GM12878 (cell line): Measurements from ENCODE around the gene GLT6D1. TPM values are rescaled to one million over a fixed set of nuclear protein-coding genes. Genes with fewer than 3 reads are reported as not detected.

ENCODE experiments used
- ATAC-seq: fragments of 200-7000 bp; cut with Tn5 transposase; 3 replicates; pipeline ENCODE4 v1.9.1; 2020; ENCODE audit warnings: mild to moderate bottlenecking, moderate library complexity
- BruUV-seq: library from RNA; stranded (reverse); fragments of 400-500 nt; replicated peaks from 2 replicates; lab custom pipeline; 2021; lab: Mats Ljungman, UMichigan
- CTCF ChIA-PET: fragments of 300-600 bp; sonication (Branson Sonifier 250); formaldehyde crosslinking; extraction: SDS; loops from one replicate; lab custom pipeline; 2021; ENCODE audit warnings: inconsistent platforms; lab: Yijun Ruan, JAX
- POLR2A ChIA-PET: fragments of 350-600 bp; formaldehyde crosslinking; extraction: SDS; loops from one replicate; lab custom pipeline; 2021; ENCODE audit warnings: inconsistent platforms; lab: Charles Lee
- RAD21 ChIA-PET: fragments of 300-600 bp; sonication (Branson Sonifier 250); formaldehyde crosslinking; loops from one replicate; lab custom pipeline; 2023; ENCODE audit warnings: antibody characterized with exemption; ENCODE audit not compliant: unreplicated experiment; lab: Charles Lee
- SMC1A ChIA-PET: fragments of 300-600 bp; sonication (Branson Sonifier 250); formaldehyde crosslinking; loops from one replicate; lab custom pipeline; 2023; ENCODE audit not compliant: unreplicated experiment, uncharacterized antibody; lab: Charles Lee
- DNase-seq: peaks from one replicate; pipeline ENCODE4 v3.0.0-alpha.2; 2011; ENCODE audit warnings: low read depth, low spot score
- FAIRE-seq: peaks from 3 replicates; lab custom pipeline; 2011; peaks lifted over from hg19 to GRCh38; lab: Jason Lieb, UNC
- H2AFZ ChIP-seq: 2 replicates; pipeline ENCODE4 v1.6.0; 2011; ENCODE audit warnings: low read depth, low read length, control low read depth; ENCODE audit not compliant: control insufficient read depth
- H3K27ac ChIP-seq: 2 replicates; pipeline ENCODE4 v1.5.1; 2011; ENCODE audit warnings: control low read depth; ENCODE audit not compliant: control insufficient read depth, insufficient read depth
- H3K27me3 ChIP-seq, 2 experiments: replicated peaks in 1 of 2; 2 replicates each; pipeline versions ENCODE4 v1.6.0 to v1.6.1; 2011; ENCODE audit warnings: low read length in 1 of 2; ENCODE audit not compliant: control insufficient read depth in 2 of 2, insufficient read depth in 2 of 2
- H3K36me3 ChIP-seq, 2 experiments: 2 replicates each; pipeline ENCODE4 v1.5.1; 2011; ENCODE audit warnings: low read length in 1 of 2; ENCODE audit not compliant: control insufficient read depth in 2 of 2, insufficient read depth in 2 of 2
- H3K4me1 ChIP-seq: 2 replicates; pipeline ENCODE4 v1.6.1; 2011; ENCODE audit warnings: mild to moderate bottlenecking, low read length, moderate library complexity, mixed read lengths; ENCODE audit not compliant: control insufficient read depth, insufficient read depth
- H3K4me2 ChIP-seq: 2 replicates; pipeline ENCODE4 v1.6.0; 2011; ENCODE audit warnings: control low read depth; ENCODE audit not compliant: control insufficient read depth, insufficient read depth
- H3K4me3 ChIP-seq: fragments of 200-600 bp; sonication (generic); 2 replicates; pipeline ENCODE4 v1.5.1; 2016
- H3K79me2 ChIP-seq: 2 replicates; pipeline ENCODE4 v1.6.0; 2011; ENCODE audit warnings: low read length; ENCODE audit not compliant: control insufficient read depth, insufficient read depth
- H3K9ac ChIP-seq: 2 replicates; pipeline ENCODE4 v1.8.0; 2011; ENCODE audit warnings: low read length, control low read depth, mixed read lengths; ENCODE audit not compliant: control insufficient read depth, insufficient read depth
- H3K9me3 ChIP-seq: replicated peaks from 3 replicates; pipeline ENCODE4 v1.5.1; 2011; ENCODE audit warnings: mild to moderate bottlenecking, low read length; ENCODE audit not compliant: control insufficient read depth, insufficient read depth
- H4K20me1 ChIP-seq: 2 replicates; pipeline ENCODE4 v1.6.0; 2011; ENCODE audit not compliant: control insufficient read depth, insufficient read depth
- BCL11A ChIP-seq: IDR thresholded peaks from 2 replicates; pipeline ENCODE4 v1.6.1; 2011; ENCODE audit warnings: low read depth, low read length
- HDGF ChIP-seq: fragments of 450-650 bp; IDR thresholded peaks from 2 replicates; pipeline ENCODE4 v1.6.1; 2016; ENCODE audit warnings: antibody characterized with exemption
- JUNB ChIP-seq: IDR thresholded peaks from 2 replicates; pipeline ENCODE4 v1.6.1; 2016; ENCODE audit warnings: antibody characterized with exemption, mild to moderate bottlenecking
- MEF2A ChIP-seq: IDR thresholded peaks from 2 replicates; pipeline ENCODE4 v1.6.1; 2011; ENCODE audit warnings: low read depth, mild to moderate bottlenecking, low read length, moderate library complexity; ENCODE audit not compliant: insufficient read depth
- MXI1 ChIP-seq: fragments of 150-350 bp; IDR thresholded peaks from 2 replicates; pipeline ENCODE4 v1.6.1; 2011; ENCODE audit warnings: low read depth, mild to moderate bottlenecking, inconsistent platforms, low read length, improper control_type of control experiment
- NBN ChIP-seq: fragments of 450-650 bp; IDR thresholded peaks from 2 replicates; pipeline ENCODE4 v1.6.1; 2016
- NR2C2 ChIP-seq: IDR thresholded peaks from 2 replicates; pipeline ENCODE4 v1.6.1; 2011; ENCODE audit warnings: borderline replicate concordance, low read depth; ENCODE audit not compliant: control insufficient read depth, insufficient read length
- RAD21 ChIP-seq: IDR thresholded peaks from 2 replicates; pipeline ENCODE4 v1.6.1; 2011; ENCODE audit warnings: mild to moderate bottlenecking, low read depth, low read length, moderate library complexity; ENCODE audit not compliant: insufficient read depth
- RELB ChIP-seq: fragments of 450-650 bp; IDR thresholded peaks from 2 replicates; pipeline ENCODE4 v1.6.1; 2017; ENCODE audit warnings: low read depth, mild to moderate bottlenecking, moderate library complexity
- USF2 ChIP-seq: IDR thresholded peaks from 2 replicates; pipeline ENCODE4 v1.6.1; 2011; ENCODE audit warnings: low read depth, low read length, improper control_type of control experiment, borderline replicate concordance
- ZNF217 ChIP-seq: fragments of 450-650 bp; IDR thresholded peaks from 2 replicates; pipeline ENCODE4 v1.6.1; 2017; ENCODE audit warnings: antibody characterized with exemption, mild to moderate bottlenecking
- WGBS: methylation state at CpG from one replicate; pipeline ENCODE4 v1.1.6; 2016; ENCODE audit warnings: low lambda C conversion rate; ENCODE audit not compliant: insufficient replicate concordance, insufficient coverage; ENCODE audit errors: missing lambda C conversion rate; 5-methylcytosine and 5-hydroxymethylcytosine counted together
- in situ Hi-C: fragments of 300-500 bp; cut with MboI; formaldehyde crosslinking; loops from 9 replicates; pipeline ENCODE4 v1.14.3; 2018; ENCODE audit warnings: mixed read lengths
- intact Hi-C: fragments of 100-400 bp; cut with micrococcal nuclease; formaldehyde crosslinking; loops from one replicate; pipeline ENCODE4 v1.14.2; 2022; ENCODE audit not compliant: unreplicated experiment
- polyA plus RNA-seq, 11 experiments: library from polyadenylated mRNA; depleted of rRNA in 4 of 11; unstranded in 6 of 11; stranded (reverse) in 5 of 11; fragments of >200 nt; fragmentation: Nextera tagmentation in 4 of 11; fragmentation: Illumina TruSeq in 1 of 11; extraction: Ambion mirVana in 4 of 11; extraction: Trizol in 1 of 11; gene quantifications; 1 replicate in 1 of 11; 2 replicates in 10 of 11; pipeline versions ENCODE4 v1.2.1 to v1.2.3, GENCODE V29; 2011 to 2016; ENCODE audit warnings: inconsistent platforms in 2 of 11, missing spikeins in 2 of 11, low read depth in 1 of 11
- total RNA-seq, 4 experiments: library from RNA; depleted of rRNA in 3 of 4; stranded (reverse); fragments of >200 nt in 3 of 4; fragmentation: Illumina TruSeq in 1 of 4; extraction: Trizol in 1 of 4; gene quantifications; 2 replicates each; pipeline versions ENCODE4 v1.2.1 to v1.2.3, GENCODE V29; 2013 to 2021
- TF ChIP-seq, protein P1 (sequence below): fragments of 450-650 bp; formaldehyde crosslinking; IDR thresholded peaks from 2 replicates; pipeline ENCODE4 v1.4.0; 2022; ENCODE audit warnings: mild to moderate bottlenecking, moderate library complexity
- TF ChIP-seq, protein P2 (sequence below): fragments of 150-350 bp; IDR thresholded peaks from 2 replicates; pipeline ENCODE4 v1.6.1; 2016; ENCODE audit warnings: low read depth, low read length
- TF ChIP-seq, protein P3 (sequence below): IDR thresholded peaks from 2 replicates; pipeline ENCODE4 v1.6.1; 2011; ENCODE audit warnings: borderline replicate concordance, low read depth, mild to moderate bottlenecking, moderate library complexity, low read length; ENCODE audit not compliant: insufficient read depth, poor library complexity, severe bottlenecking

The GLT6D1 gene
- total and polyA plus RNA-seq, 10 of the 15 experiments (the other 5 are each of a cell fraction or from before 2014, with no cell fraction given): not detected

GRCh38 chr9:135641047-135641446 is 1.7 kb upstream of the GLT6D1 start:
- intact Hi-C loops (no loop called here), in situ Hi-C loops (no loop called here)
- ChIA-PET RAD21 (no interaction called here), CTCF (no interaction called here), POLR2A (no interaction called here), SMC1A (no interaction called here)
- Histone ChIP-seq H3K36me3 (no peaks in the 10 kb centered on the region), H2AFZ (no peak overlapping the region), H3K27ac (no peak overlapping the region), H3K27me3 (no peaks in the 10 kb centered on the region; a peak in 1 of 4 replicates), H4K20me1 (no peaks in the 10 kb centered on the region), H3K9ac (no peak overlapping the region), H3K4me3 (no peak overlapping the region), H3K4me1 (no peaks in the 10 kb centered on the region), H3K79me2 (no peaks in the 10 kb centered on the region), H3K4me2 (no peak overlapping the region), H3K9me3 (peaks cover 2% of the 10 kb centered on the region; the same call in 2 of the 3 replicates)
- ATAC-seq (no peak), DNase-seq (no peak), FAIRE-seq (no peak)
- no TSS peak for BruUV-seq
- WGBS: 58% methylated on average over 7 of the region's 7 CpGs
- TF ChIP-seq NR2C2 (no peak), HDGF (no peak), RAD21 (no peak), JUNB (no peak), MEF2A (no peak), MXI1 (no peak), BCL11A (no peak), USF2 (no peak), RELB (no peak), NBN (no peak), ZNF217 (no peak)
- TF ChIP-seq, protein P1, sequence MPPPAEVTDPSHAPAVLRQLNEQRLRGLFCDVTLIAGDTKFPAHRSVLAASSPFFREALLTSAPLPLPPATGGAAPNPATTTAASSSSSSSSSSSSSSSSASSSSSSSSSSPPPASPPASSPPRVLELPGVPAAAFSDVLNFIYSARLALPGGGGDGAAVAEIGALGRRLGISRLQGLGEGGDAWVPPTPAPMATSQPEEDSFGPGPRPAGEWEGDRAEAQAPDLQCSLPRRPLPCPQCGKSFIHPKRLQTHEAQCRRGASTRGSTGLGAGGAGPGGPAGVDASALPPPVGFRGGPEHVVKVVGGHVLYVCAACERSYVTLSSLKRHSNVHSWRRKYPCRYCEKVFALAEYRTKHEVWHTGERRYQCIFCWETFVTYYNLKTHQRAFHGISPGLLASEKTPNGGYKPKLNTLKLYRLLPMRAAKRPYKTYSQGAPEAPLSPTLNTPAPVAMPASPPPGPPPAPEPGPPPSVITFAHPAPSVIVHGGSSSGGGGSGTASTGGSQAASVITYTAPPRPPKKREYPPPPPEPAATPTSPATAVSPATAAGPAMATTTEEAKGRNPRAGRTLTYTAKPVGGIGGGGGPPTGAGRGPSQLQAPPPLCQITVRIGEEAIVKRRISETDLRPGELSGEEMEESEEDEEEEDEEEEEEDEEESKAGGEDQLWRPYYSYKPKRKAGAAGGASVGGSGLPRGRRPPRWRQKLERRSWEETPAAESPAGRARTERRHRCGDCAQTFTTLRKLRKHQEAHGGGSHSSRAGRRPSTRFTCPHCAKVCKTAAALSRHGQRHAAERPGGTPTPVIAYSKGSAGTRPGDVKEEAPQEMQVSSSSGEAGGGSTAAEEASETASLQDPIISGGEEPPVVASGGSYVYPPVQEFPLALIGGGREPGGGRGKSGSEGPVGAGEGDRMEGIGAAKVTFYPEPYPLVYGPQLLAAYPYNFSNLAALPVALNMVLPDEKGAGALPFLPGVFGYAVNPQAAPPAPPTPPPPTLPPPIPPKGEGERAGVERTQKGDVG: no peak
- TF ChIP-seq, protein P2, sequence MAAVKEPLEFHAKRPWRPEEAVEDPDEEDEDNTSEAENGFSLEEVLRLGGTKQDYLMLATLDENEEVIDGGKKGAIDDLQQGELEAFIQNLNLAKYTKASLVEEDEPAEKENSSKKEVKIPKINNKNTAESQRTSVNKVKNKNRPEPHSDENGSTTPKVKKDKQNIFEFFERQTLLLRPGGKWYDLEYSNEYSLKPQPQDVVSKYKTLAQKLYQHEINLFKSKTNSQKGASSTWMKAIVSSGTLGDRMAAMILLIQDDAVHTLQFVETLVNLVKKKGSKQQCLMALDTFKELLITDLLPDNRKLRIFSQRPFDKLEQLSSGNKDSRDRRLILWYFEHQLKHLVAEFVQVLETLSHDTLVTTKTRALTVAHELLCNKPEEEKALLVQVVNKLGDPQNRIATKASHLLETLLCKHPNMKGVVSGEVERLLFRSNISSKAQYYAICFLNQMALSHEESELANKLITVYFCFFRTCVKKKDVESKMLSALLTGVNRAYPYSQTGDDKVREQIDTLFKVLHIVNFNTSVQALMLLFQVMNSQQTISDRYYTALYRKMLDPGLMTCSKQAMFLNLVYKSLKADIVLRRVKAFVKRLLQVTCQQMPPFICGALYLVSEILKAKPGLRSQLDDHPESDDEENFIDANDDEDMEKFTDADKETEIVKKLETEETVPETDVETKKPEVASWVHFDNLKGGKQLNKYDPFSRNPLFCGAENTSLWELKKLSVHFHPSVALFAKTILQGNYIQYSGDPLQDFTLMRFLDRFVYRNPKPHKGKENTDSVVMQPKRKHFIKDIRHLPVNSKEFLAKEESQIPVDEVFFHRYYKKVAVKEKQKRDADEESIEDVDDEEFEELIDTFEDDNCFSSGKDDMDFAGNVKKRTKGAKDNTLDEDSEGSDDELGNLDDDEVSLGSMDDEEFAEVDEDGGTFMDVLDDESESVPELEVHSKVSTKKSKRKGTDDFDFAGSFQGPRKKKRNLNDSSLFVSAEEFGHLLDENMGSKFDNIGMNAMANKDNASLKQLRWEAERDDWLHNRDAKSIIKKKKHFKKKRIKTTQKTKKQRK: no peak
- TF ChIP-seq, protein P3, sequence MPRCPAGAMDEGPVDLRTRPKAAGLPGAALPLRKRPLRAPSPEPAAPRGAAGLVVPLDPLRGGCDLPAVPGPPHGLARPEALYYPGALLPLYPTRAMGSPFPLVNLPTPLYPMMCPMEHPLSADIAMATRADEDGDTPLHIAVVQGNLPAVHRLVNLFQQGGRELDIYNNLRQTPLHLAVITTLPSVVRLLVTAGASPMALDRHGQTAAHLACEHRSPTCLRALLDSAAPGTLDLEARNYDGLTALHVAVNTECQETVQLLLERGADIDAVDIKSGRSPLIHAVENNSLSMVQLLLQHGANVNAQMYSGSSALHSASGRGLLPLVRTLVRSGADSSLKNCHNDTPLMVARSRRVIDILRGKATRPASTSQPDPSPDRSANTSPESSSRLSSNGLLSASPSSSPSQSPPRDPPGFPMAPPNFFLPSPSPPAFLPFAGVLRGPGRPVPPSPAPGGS: no peak
